K562 (cell line): Measurements from ENCODE around the gene HSPA1B. TPM values are rescaled to one million over a fixed set of nuclear protein-coding genes. Genes with fewer than 3 reads are reported as not detected.

ENCODE experiments used
- ATAC-seq: fragments of 200-7000 bp; cut with Tn5 transposase; 3 replicates; pipeline ENCODE4 v1.9.1; 2020; ENCODE audit warnings: moderate library complexity
- BruUV-seq: library from RNA; stranded (reverse); fragments of 400-500 nt; replicated peaks from 2 replicates; lab custom pipeline; 2021; lab: Mats Ljungman, UMichigan
- CTCF ChIA-PET: fragments of 300-600 bp; formaldehyde crosslinking; extraction: SDS; loops from one replicate; lab custom pipeline; 2021; ENCODE audit warnings: low intra/inter-chr PET ratio; lab: Yijun Ruan, JAX
- POLR2A ChIA-PET: fragments of 300-600, 350-650 bp; sonication (Branson Sonifier 250); formaldehyde crosslinking; extraction: SDS; loops from one replicate; lab custom pipeline; 2021; ENCODE audit warnings: antibody characterized with exemption, inconsistent platforms; lab: Yijun Ruan, JAX
- DNase-seq, 4 experiments: peaks; one replicate each; pipeline versions ENCODE4 v3.0.0 to v3.0.0-alpha.2; 2011 to 2018; ENCODE audit warnings: low spot score in 3 of 4, mixed read lengths in 3 of 4; ENCODE audit errors: extremely low read depth in 1 of 4
- FAIRE-seq: peaks from 2 replicates; lab custom pipeline; 2011; peaks lifted over from hg19 to GRCh38; lab: Jason Lieb, UNC
- H2AFZ ChIP-seq: 2 replicates; pipeline ENCODE4 v1.6.0; 2011; ENCODE audit warnings: low read depth, low read length, control low read depth, inconsistent platforms
- H3K27ac ChIP-seq: fragments of 200-600 bp; 3 replicates; pipeline ENCODE4 v1.8.0; 2011; ENCODE audit warnings: low read depth, mild to moderate bottlenecking, control low read depth, inconsistent platforms, low read length, moderate library complexity, mixed read lengths; ENCODE audit errors: extremely low read depth
- H3K27me3 ChIP-seq, 2 experiments: fragments of 300-600 bp in 1 of 2; 2 replicates in 1 of 2; 3 replicates in 1 of 2; pipeline versions ENCODE4 v1.6.0 to v1.8.0; 2011; ENCODE audit warnings: inconsistent platforms in 2 of 2, low read length in 2 of 2, mild to moderate bottlenecking in 1 of 2, mixed read lengths in 1 of 2, moderate library complexity in 1 of 2; ENCODE audit not compliant: control insufficient read depth in 2 of 2, insufficient read depth in 2 of 2
- H3K36me3 ChIP-seq: fragments of 300-600 bp; 3 replicates; pipeline ENCODE4 v1.8.0; 2011; ENCODE audit warnings: mild to moderate bottlenecking, low read length, inconsistent platforms; ENCODE audit not compliant: control insufficient read depth, insufficient read depth
- H3K4me1 ChIP-seq, 2 experiments: fragments of 200-600 bp in 1 of 2; replicated peaks in 1 of 2; 2 replicates in 1 of 2; 3 replicates in 1 of 2; pipeline versions ENCODE4 v1.5.1 to v1.8.0; 2011; ENCODE audit warnings: inconsistent platforms in 2 of 2, low read length in 2 of 2, mild to moderate bottlenecking in 1 of 2, mixed read lengths in 1 of 2, moderate library complexity in 1 of 2; ENCODE audit not compliant: control insufficient read depth in 2 of 2, insufficient read depth in 2 of 2
- H3K4me2 ChIP-seq: 2 replicates; pipeline ENCODE4 v1.6.1; 2011; ENCODE audit warnings: low read length, control low read depth, inconsistent platforms, mixed read lengths; ENCODE audit not compliant: insufficient read depth
- H3K4me3 ChIP-seq: fragments of 200-600 bp; sonication (generic), shearing (Covaris generic); 2 replicates; pipeline ENCODE4 v1.5.1; 2016; ENCODE audit warnings: control low read depth, inconsistent platforms
- H3K79me2 ChIP-seq: fragments of 200-600 bp; 3 replicates; pipeline ENCODE4 v1.8.0; 2011; ENCODE audit warnings: low read length, inconsistent platforms; ENCODE audit not compliant: control insufficient read depth, insufficient read depth
- H3K9ac ChIP-seq, 2 experiments: 2 replicates each; pipeline versions ENCODE4 v1.6.0 to v1.6.1; 2011; ENCODE audit warnings: low read depth in 2 of 2, low read length in 2 of 2, control low read depth in 1 of 2, inconsistent platforms in 1 of 2, mild to moderate bottlenecking in 1 of 2, mixed read lengths in 1 of 2; ENCODE audit not compliant: insufficient read depth in 1 of 2
- H3K9me1 ChIP-seq: one replicate; pipeline ENCODE4 v1.6.0; 2011; ENCODE audit warnings: inconsistent platforms, mild to moderate bottlenecking, low read length, moderate library complexity; ENCODE audit not compliant: control insufficient read depth, insufficient read depth
- H3K9me3 ChIP-seq: replicated peaks from 2 replicates; pipeline ENCODE4 v1.5.1; 2011; ENCODE audit warnings: low read depth, low read length, inconsistent platforms; ENCODE audit not compliant: control insufficient read depth, insufficient read depth
- H4K20me1 ChIP-seq: replicated peaks from 2 replicates; pipeline ENCODE4 v1.6.1; 2011; ENCODE audit warnings: low read length, inconsistent platforms, mixed read lengths; ENCODE audit not compliant: control insufficient read depth, insufficient read depth
- CBFB ChIP-seq: sonication (generic); formaldehyde crosslinking; IDR thresholded peaks from 2 replicates; pipeline ENCODE4 v1.4.0; 2020; ENCODE audit warnings: mild to moderate bottlenecking, missing genetic modification reagents
- EP400 ChIP-seq: fragments of 450-650 bp; IDR thresholded peaks from 2 replicates; pipeline ENCODE4 v1.6.1; 2017; ENCODE audit warnings: antibody characterized with exemption, mild to moderate bottlenecking, moderate library complexity
- NKRF ChIP-seq: fragments of 450-650 bp; IDR thresholded peaks from 2 replicates; pipeline ENCODE4 v1.6.1; 2016; ENCODE audit warnings: borderline replicate concordance
- ZBTB1 ChIP-seq: sonication (generic); formaldehyde crosslinking; IDR thresholded peaks from 2 replicates; pipeline ENCODE4 v1.8.1; 2023; ENCODE audit warnings: missing genetic modification reagents, low read depth, mild to moderate bottlenecking, borderline replicate concordance
- ZC3H4 ChIP-seq: sonication (generic); formaldehyde crosslinking; IDR thresholded peaks from 2 replicates; pipeline ENCODE4 v1.9.0; 2021; ENCODE audit warnings: missing genetic modification reagents, borderline replicate concordance
- ZNF121 ChIP-seq: sonication (generic); formaldehyde crosslinking; conservative IDR thresholded peaks from 2 replicates; pipeline ENCODE4 v1.8.0; 2022; ENCODE audit warnings: missing genetic modification reagents
- WGBS: fragments of 100-300 bp; shearing (Covaris generic); methylation state at CpG from one replicate; pipeline ENCODE4 v1.1.6; 2016; ENCODE audit warnings: low coverage, mixed read lengths; ENCODE audit not compliant: insufficient coverage; ENCODE audit errors: missing lambda C conversion rate; 5-methylcytosine and 5-hydroxymethylcytosine counted together
- in situ Hi-C: fragments of 300-500 bp; cut with MboI; formaldehyde crosslinking; loops from 4 replicates; pipeline ENCODE4 v1.15.0; 2018; ENCODE audit warnings: inconsistent platforms, mixed read lengths
- intact Hi-C: fragments of 100-400 bp; cut with micrococcal nuclease; formaldehyde crosslinking; loops from 2 replicates; pipeline ENCODE4 v1.14.2; 2022
- polyA plus RNA-seq, 8 experiments: library from polyadenylated mRNA; depleted of rRNA in 4 of 8; stranded (reverse) in 5 of 8; unstranded in 3 of 8; fragments of >200 nt; fragmentation: Nextera tagmentation in 2 of 8; fragmentation: Illumina TruSeq in 1 of 8; extraction: Ambion mirVana in 2 of 8; extraction: Trizol in 1 of 8; gene quantifications; 2 replicates each; pipeline versions ENCODE4 v1.2.1 to v1.2.3, GENCODE V29; 2011 to 2014; ENCODE audit warnings: inconsistent platforms in 1 of 8, missing spikeins in 1 of 8
- total RNA-seq, 7 experiments: library from RNA; depleted of rRNA in 6 of 7; stranded (reverse); fragments of >200 nt in 6 of 7; fragmentation: Illumina TruSeq in 2 of 7; extraction: Trizol in 2 of 7; gene quantifications; 2 replicates each; pipeline versions ENCODE4 v1.2.1 to v1.2.3, GENCODE V29; 2011 to 2021; ENCODE audit warnings: low replicate concordance in 1 of 7
- TF ChIP-seq, protein P1 (sequence below): sonication (generic); formaldehyde crosslinking; IDR thresholded peaks from 2 replicates; pipeline ENCODE4 v1.8.0; 2022; ENCODE audit warnings: mild to moderate bottlenecking, low read depth, missing genetic modification reagents
- TF ChIP-seq, protein P2 (sequence below): fragments of 250-450 bp; sonication (Bioruptor Pico); IDR thresholded peaks from 2 replicates; pipeline ENCODE4 v1.5.0; 2021; ENCODE audit warnings: mild to moderate bottlenecking, borderline replicate concordance

The HSPA1B gene
- total and polyA plus RNA-seq, 9 of the 15 experiments (the other 6 are each of a cell fraction or from before 2014, with no cell fraction given), result 0.27 to 227 (median 51.2) TPM

- ChIA-PET CTCF (no interaction called here), POLR2A (interaction anchor here (1.1 to 3.2 kb wide), 3 partner anchors 9 to 14 kb away, joined by 3 to 42 read pairs (median 3); partner anchors contain the start of gene NEU1)
- 54% methylated on average over 7 of the region's 7 CpGs for WGBS
- H3K79me2 ChIP-seq, result no peaks in the 10 kb centered on the region
- H4K20me1 ChIP-seq, result no peaks in the 10 kb centered on the region
- DNase-seq (no peak), ATAC-seq (no peak), FAIRE-seq (peak; percentile 23)
- no peak overlapping the region for H3K4me2 ChIP-seq
- H3K9ac ChIP-seq, result no peak overlapping the region; a peak in 1 of 4 replicates
- H3K4me1 ChIP-seq, result peaks cover 0 to 28% of the 10 kb centered on the region in 2 experiments; a peak in 3 of 5 replicates
- H3K9me3 ChIP-seq, result no peaks in the 10 kb centered on the region
- H3K4me3 ChIP-seq, result no peak overlapping the region
- in situ Hi-C loops, result no loop called here
- intact Hi-C loops, result no loop called here
- TF ChIP-seq ZC3H4 (no peak), ZNF121 (peak; percentile 91)
- TF ChIP-seq, protein P1, sequence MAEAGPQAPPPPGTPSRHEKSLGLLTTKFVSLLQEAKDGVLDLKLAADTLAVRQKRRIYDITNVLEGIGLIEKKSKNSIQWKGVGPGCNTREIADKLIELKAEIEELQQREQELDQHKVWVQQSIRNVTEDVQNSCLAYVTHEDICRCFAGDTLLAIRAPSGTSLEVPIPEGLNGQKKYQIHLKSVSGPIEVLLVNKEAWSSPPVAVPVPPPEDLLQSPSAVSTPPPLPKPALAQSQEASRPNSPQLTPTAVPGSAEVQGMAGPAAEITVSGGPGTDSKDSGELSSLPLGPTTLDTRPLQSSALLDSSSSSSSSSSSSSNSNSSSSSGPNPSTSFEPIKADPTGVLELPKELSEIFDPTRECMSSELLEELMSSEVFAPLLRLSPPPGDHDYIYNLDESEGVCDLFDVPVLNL, result no peak
- no TSS peak for BruUV-seq
- peaks cover 20% of the 10 kb centered on the region; the same call in 2 of the 3 replicates for H3K36me3 ChIP-seq
- H3K27me3 ChIP-seq, result no peaks in the 10 kb centered on the region
- H3K9me1 ChIP-seq, result no peaks in the 10 kb centered on the region
- no peak overlapping the region for H2AFZ ChIP-seq
- H3K27ac ChIP-seq, result no peak overlapping the region
These were observed 48.8 kb downstream of the HSPA1B start for GRCh38 chr6:31876357-31876756.

DNA sequence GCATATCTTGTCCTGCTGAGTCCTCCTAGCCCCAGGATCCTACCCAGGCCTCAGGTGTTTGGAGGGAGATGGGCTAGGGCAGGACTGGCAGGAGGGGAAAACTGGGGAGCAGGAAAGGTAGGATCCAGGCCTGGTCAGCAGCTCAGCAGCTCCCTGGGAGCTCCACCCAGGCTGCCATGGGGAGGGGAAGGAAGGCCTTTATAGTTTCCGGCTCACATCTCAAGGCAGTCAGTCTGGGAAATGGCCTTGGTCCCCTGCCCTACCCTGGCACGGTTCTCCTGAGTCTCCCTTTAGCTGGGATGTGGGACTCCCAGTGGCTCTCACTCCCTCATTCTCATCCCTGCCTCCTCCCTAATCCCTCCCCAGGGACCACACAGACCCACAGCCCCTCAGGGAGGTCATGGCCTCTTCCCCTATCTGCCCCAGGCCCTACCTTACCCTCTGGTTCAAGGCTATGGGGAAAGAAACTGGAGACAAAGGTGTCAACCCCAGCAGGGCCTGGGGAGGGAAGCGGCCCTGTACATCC is 49.6 kb downstream of the HSPA1B start:
- Histone ChIP-seq H3K4me2 (no peak overlapping the region), H3K9me3 (no peaks in the 10 kb centered on the region), H4K20me1 (no peaks in the 10 kb centered on the region), H3K9ac (peak overlapping the region in 1 of 2 experiments; percentile 80; a peak in 2 of 4 replicates), H3K36me3 (peaks cover 25% of the 10 kb centered on the region; the same call in 2 of the 3 replicates), H3K9me1 (no peaks in the 10 kb centered on the region), H3K4me1 (peaks cover 0 to 26% of the 10 kb centered on the region in 2 experiments; a peak in 3 of 5 replicates), H3K27me3 (no peaks in the 10 kb centered on the region), H3K4me3 (no peak overlapping the region), H2AFZ (peak overlapping the region; percentile 71; the same call in 1 of the 2 replicates), H3K27ac (no peak overlapping the region), H3K79me2 (no peaks in the 10 kb centered on the region)
- 63% methylated on average over 3 of the region's 3 CpGs for WGBS
- intact Hi-C loops (no loop called here), in situ Hi-C loops (no loop called here)
- DNase-seq (no peak), FAIRE-seq (no peak), ATAC-seq (peak; percentile 9; the same call in 2 of the 3 replicates)
- BruUV-seq, result no TSS peak
- ChIA-PET POLR2A (interaction anchor here (3.2 kb wide), 1 partner anchor 13 kb away, joined by 42 read pairs; the partner anchor contains the start of gene NEU1), CTCF (no interaction called here)
- TF ChIP-seq EP400, result no peak
- TF ChIP-seq, protein P2, sequence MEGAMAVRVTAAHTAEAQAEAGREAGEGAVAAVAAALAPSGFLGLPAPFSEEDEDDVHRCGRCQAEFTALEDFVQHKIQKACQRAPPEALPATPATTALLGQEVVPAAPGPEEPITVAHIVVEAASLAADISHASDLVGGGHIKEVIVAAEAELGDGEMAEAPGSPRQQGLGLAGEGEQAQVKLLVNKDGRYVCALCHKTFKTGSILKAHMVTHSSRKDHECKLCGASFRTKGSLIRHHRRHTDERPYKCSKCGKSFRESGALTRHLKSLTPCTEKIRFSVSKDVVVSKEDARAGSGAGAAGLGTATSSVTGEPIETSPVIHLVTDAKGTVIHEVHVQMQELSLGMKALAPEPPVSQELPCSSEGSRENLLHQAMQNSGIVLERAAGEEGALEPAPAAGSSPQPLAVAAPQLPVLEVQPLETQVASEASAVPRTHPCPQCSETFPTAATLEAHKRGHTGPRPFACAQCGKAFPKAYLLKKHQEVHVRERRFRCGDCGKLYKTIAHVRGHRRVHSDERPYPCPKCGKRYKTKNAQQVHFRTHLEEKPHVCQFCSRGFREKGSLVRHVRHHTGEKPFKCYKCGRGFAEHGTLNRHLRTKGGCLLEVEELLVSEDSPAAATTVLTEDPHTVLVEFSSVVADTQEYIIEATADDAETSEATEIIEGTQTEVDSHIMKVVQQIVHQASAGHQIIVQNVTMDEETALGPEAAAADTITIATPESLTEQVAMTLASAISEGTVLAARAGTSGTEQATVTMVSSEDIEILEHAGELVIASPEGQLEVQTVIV (CRISPR knock-in tag), result no peak
- TF ChIP-seq CBFB (CRISPR knock-in tag), result no peak
- TF ChIP-seq NKRF, result no peak
- no peak for TF ChIP-seq ZBTB1 (CRISPR knock-in tag)
